Hair follicular keratinocyte (primary cell): Measurements from ENCODE around the gene DEFB112. TPM values are rescaled to one million over a fixed set of nuclear protein-coding genes. Genes with fewer than 3 reads are reported as not detected.

Experiments used
- total RNA-seq: library from RNA; depleted of rRNA; stranded (reverse); fragments of >200 nt; gene quantifications from 2 replicates; pipeline ENCODE4 v1.2.3, GENCODE V29; 2015

The DEFB112 gene
- not detected in 2 replicates for total RNA-seq

GRCh38 chr6:50049829-50050228, at the start of gene DEFB112:
Gene DEFB112 (minus strand): TSS chr6:50049929. CDS start chr6:50049869, 60 bp downstream.

GRCh38 chr6:50021894-50022293, 27.8 kb downstream of the DEFB112 start, which contains the start of gene DEFB110:
Gene DEFB110 (minus strand): TSS chr6:50021994. CDS start chr6:50021935, 59 bp downstream.

Other genes with a start within 250 kb of the DEFB112 start
- gene CRISP1, start 183.4 kb downstream of the DEFB112 start, total RNA-seq = not detected in 2 replicates
- not detected in 2 replicates for gene DEFB114, start 85.8 kb downstream of the DEFB112 start, total RNA-seq
- gene DEFB113, start 80.3 kb downstream of the DEFB112 start, total RNA-seq = not detected in 2 replicates
- gene DEFB110, start 27.9 kb downstream of the DEFB112 start, total RNA-seq = not detected in 2 replicates